Mesodermal cell (in vitro differentiated cells): ENCODE measurements around the gene CAPN13.

Experiments used
- H3K27ac ChIP-seq: 2 replicates; pipeline ENCODE4 v1.7.0; 2013; ENCODE audit warnings: mild to moderate bottlenecking, low read depth, low read length, moderate library complexity; ENCODE audit not compliant: severe bottlenecking
- H3K36me3 ChIP-seq: 2 replicates; pipeline ENCODE4 v1.7.1; 2013; ENCODE audit warnings: mild to moderate bottlenecking, low read length, moderate library complexity; ENCODE audit not compliant: control insufficient read depth, insufficient read depth
- H3K4me1 ChIP-seq: one replicate; pipeline ENCODE4 v1.7.1; 2013; ENCODE audit warnings: mild to moderate bottlenecking, low read length; ENCODE audit not compliant: insufficient read depth, control insufficient read depth, poor library complexity, severe bottlenecking
- H3K4me3 ChIP-seq: 2 replicates; pipeline ENCODE4 v1.7.0; 2013; ENCODE audit warnings: low read length, control low read depth, mild to moderate bottlenecking; ENCODE audit not compliant: insufficient read depth, poor library complexity, severe bottlenecking; ENCODE audit errors: extremely low read depth
- H3K9me3 ChIP-seq: 2 replicates; pipeline ENCODE4 v1.7.1; 2013; ENCODE audit warnings: mild to moderate bottlenecking, low read length, moderate library complexity; ENCODE audit not compliant: control insufficient read depth
- whole genome bisulfite sequencing, 2 experiments: methylation state at CpG; one replicate each; pipeline ENCODE4 v1.1.5; 2013; ENCODE audit warnings: missing lambda C conversion rate in 2 of 2; ENCODE audit not compliant: insufficient coverage in 2 of 2; 5-methylcytosine and 5-hydroxymethylcytosine counted together

The CAPN13 gene

DNA sequence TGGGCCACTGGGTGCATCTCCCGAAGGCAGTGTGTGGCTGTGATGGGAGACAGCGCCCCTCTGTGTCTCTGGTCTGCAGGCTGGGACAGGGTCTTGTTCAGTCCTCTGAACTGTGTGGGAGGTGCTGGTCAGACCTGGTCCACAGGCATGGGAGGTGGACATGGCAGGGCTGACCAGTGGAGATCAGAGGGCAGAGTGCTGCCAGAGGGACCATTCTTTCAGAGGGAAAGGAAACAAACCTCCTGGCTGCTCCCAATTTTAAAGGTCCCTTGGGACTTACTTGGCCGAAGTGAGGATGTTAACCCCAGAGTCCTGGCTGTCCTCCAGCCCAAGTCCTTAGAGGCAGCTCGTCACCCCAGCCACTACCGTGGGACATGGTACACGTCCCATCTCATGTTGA lies 4.0 kb downstream of the CAPN13 start:
- 86 to 94% methylated on average over 6 of the region's 6 CpGs for WGBS, 2 experiments
- Histone ChIP-seq H3K27ac (no peak overlapping the region), H3K9me3 (no peaks in the 10 kb centered on the region), H3K4me3 (no peak overlapping the region), H3K36me3 (no peaks in the 10 kb centered on the region), H3K4me1 (no peaks in the 10 kb centered on the region)

DNA sequence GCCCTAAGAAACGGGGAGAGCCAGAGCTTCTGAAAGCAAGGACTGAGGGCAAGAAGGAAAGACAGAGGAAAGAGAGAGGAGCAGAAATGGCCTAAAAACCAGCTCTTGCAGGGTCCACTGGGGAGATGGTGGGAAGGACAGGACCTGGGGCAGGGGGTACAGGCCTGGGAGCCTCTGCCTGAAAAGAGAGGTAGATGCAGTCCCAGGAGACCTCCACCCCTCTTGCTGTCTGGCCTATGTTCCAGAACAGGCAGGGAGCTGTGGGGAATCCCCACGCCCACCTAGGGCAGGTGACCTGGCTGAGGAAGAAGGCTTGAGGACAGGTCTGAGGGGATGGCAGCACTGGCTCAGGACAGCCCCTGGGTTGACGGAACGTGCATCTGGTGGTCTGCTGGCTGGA lies 4.6 kb downstream of the CAPN13 start:
- WGBS, 2 experiments, result 88 to 89% methylated on average over 1 to 3 of the region's 4 CpGs
- no peaks in the 10 kb centered on the region for H3K4me1 ChIP-seq
- no peaks in the 10 kb centered on the region for H3K36me3 ChIP-seq
- H3K27ac ChIP-seq, result no peak overlapping the region
- no peaks in the 10 kb centered on the region for H3K9me3 ChIP-seq
- H3K4me3 ChIP-seq, result no peak overlapping the region

DNA sequence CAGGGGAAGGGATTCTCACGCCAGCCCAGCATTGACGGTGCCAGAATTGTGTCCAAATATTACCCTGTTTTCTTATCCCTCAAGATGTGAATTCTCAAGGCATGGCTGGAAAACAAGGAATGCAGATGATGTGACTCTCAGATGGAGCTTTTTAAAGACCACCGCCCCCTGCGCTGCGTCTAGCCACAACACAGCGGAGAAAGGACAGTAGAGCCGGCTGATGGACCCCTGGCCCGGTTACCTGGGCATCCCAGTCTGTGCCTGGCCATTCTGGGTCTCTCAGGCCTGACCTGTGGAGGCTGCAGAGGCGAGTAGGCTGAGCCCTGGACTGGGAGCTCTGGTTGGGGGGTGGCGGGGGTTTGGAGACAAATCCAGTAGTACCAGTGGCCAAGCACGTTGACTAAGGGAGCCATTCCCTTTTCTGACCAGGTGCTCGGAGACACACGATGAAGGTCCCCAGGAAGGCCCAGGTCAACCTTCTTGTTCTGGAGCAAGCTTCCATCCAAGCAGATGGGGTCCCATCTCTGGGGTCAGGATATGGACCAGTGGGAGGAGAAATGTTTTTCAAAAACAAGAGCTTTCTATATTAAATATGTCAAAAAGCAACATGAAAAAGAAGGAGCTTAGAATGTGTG lies 5.3 kb downstream of the CAPN13 start:
- Histone ChIP-seq H3K36me3 (no peaks in the 10 kb centered on the region), H3K27ac (no peak overlapping the region), H3K4me1 (no peaks in the 10 kb centered on the region), H3K9me3 (no peaks in the 10 kb centered on the region), H3K4me3 (no peak overlapping the region)
- 92 to 94% methylated on average over 10 to 11 of the region's 13 CpGs for WGBS, 2 experiments

DNA sequence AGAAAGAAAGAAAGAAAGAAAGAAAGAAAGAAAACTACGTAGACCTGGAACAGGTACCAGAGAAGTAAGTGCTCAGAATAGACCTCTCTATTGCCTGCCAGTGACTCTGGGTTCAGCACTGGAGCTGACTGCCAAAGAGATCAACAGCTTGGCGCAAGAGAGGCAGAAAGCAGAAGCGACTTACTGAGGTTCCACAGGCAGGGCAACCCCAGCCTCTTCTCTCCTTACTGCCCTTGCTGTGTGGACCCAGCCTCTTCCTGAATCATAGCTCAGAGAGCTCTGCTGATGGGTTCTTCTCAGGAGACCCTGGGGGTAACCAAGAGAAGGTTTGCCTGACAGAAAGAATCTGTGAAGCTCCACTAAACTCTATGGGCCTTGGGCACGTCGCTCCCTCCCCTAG lies 7.1 kb downstream of the CAPN13 start:
- no peak overlapping the region for H3K4me3 ChIP-seq
- WGBS, 2 experiments, result 78 to 90% methylated on average over 2 to 5 of the region's 5 CpGs
- no peak overlapping the region for H3K27ac ChIP-seq
- H3K36me3 ChIP-seq, result no peaks in the 10 kb centered on the region
- H3K9me3 ChIP-seq, result no peaks in the 10 kb centered on the region
- no peaks in the 10 kb centered on the region for H3K4me1 ChIP-seq

DNA sequence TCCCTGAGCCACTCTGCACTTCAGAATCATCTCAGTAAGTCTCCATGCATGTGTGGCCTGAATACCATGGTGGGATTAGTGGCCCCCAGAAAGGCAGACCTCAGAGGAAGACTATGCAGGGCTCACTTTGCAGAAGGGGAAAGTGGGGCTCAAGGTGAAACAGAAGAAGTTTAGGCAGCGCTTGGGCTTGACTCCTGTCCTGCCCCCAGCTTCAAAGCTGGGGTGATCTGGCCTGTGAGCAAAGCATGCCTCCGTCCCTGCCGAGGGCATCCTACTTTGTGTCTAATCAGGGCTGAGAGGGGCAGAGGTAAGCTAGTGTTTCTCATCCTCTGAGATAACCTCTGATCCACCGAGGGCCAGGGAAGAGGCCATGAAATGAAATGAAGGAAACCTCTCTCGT lies 7.9 kb downstream of the CAPN13 start:
- Histone ChIP-seq H3K9me3 (no peaks in the 10 kb centered on the region), H3K4me3 (no peak overlapping the region), H3K27ac (no peak overlapping the region), H3K4me1 (no peaks in the 10 kb centered on the region), H3K36me3 (no peaks in the 10 kb centered on the region)
- 73 to 84% methylated on average over 5 of the region's 5 CpGs for WGBS, 2 experiments

- H3K9me3 ChIP-seq, result no peaks in the 10 kb centered on the region
- no peaks in the 10 kb centered on the region for H3K36me3 ChIP-seq
- H3K27ac ChIP-seq, result no peak overlapping the region
- WGBS, 2 experiments, result 70% methylated on average over 3 of the region's 6 CpGs; no CpG with 5 or more reads in 1 of the 2 experiments
- H3K4me1 ChIP-seq, result no peaks in the 10 kb centered on the region
- H3K4me3 ChIP-seq, result no peak overlapping the region
These were observed 8.7 kb downstream of the CAPN13 start for GRCh38 chr2:30798536-30798991.

DNA sequence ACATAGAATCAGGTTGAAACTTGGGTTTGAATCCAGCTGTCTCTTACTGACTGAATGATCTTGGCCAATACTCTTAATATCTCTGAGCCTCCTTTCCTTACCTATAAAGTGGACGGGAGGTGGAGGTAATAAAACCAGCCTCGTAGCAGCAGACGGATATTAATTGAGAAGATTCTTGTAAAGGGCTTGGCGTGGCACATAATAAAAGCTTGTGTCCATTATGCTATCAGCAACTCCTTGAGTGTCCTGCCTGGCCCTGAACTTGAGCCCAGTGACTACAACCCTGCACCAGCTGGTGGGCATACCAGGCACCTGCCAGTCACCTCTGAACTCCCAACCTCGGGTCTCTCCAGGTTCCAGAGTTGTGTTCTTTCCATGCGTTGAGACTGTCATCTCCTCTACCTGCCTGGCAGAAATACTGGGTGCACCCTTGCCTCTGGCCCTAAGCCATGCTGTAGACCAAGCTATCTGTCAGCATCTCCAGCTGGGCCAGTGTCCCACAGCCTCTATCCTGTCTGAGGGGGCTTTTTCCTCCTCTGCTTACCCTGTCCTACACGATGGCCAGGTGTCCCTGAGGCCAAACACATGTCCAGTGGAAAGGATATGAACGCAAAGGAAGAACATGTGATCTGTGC lies 9.7 kb downstream of the CAPN13 start:
- H3K4me3 ChIP-seq, result no peak overlapping the region
- H3K27ac ChIP-seq, result no peak overlapping the region
- H3K4me1 ChIP-seq, result no peaks in the 10 kb centered on the region
- H3K36me3 ChIP-seq, result no peaks in the 10 kb centered on the region
- H3K9me3 ChIP-seq, result no peaks in the 10 kb centered on the region
- 94 to 100% methylated on average over 5 to 6 of the region's 8 CpGs for WGBS, 2 experiments

- Histone ChIP-seq H3K9me3 (no peaks in the 10 kb centered on the region), H3K4me1 (no peaks in the 10 kb centered on the region), H3K4me3 (no peak overlapping the region), H3K36me3 (no peaks in the 10 kb centered on the region), H3K27ac (no peak overlapping the region)
- WGBS, 2 experiments, result 64 to 89% methylated on average over 2 to 3 of the region's 4 CpGs
These were observed 10.5 kb downstream of the CAPN13 start for GRCh38 chr2:30796699-30797098.

GRCh38 chr2:30792521-30792920 lies 14.7 kb downstream of the CAPN13 start:
- Histone ChIP-seq H3K4me3 (no peak overlapping the region), H3K9me3 (no peaks in the 10 kb centered on the region), H3K36me3 (no peaks in the 10 kb centered on the region), H3K27ac (no peak overlapping the region), H3K4me1 (peaks cover 5% of the 10 kb centered on the region)
- WGBS, 2 experiments, result 83% methylated on average over 1 of the region's 4 CpGs; no CpG with 5 or more reads in 1 of the 2 experiments

DNA sequence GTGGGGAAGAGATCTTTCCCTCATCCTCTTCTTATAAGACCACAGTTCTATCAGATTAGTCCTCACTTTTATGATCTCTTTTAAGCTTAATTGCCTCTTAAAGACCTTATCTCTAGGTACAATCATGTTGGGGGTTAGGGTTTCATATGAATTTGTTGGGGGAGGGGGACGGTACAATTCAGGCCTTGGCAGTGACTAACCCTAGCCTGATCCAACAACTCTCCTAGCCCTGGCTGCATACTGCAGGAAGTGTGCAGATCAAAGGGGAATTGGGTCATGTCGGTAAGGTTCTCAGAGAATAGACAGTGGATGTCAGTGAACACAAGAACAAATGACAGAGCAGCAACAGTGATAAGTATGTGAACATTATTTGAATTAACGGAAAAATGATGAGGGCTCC lies 16.4 kb downstream of the CAPN13 start:
- Histone ChIP-seq H3K27ac (no peak overlapping the region), H3K4me1 (peaks cover 5% of the 10 kb centered on the region)
- WGBS, 2 experiments, result 87 to 100% methylated on average over 2 of the region's 3 CpGs

DNA sequence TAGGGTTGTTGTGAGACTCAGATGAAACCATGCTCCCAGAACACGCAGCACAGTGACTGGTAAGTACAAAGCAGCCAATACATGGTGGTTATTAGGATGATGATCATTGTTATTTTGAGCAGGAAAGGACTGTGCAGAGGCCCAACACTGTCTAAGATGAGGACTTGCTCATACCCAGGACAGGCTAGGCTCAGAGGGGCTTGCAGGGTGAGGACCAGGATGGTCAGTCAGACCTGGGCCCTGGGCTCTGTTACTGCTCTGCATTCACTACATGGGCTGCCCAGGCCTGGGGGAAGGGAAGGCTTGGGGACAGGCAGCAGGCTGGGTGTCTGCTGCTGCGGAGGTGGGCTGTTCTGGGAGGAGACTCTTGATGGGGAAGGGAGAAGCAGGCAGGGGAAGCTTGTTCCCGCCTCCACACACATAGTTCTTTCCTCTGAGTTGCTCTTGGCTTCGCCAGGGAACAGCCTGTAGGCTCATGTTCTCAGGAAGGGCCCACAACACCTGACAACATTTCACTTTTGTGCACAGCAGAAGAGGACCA lies 17.5 kb downstream of the CAPN13 start:
- H3K4me1 ChIP-seq, result peaks cover 5% of the 10 kb centered on the region
- H3K9me3 ChIP-seq, result no peaks in the 10 kb centered on the region
- H3K4me3 ChIP-seq, result no peak overlapping the region
- 75 to 80% methylated on average over 1 to 2 of the region's 4 CpGs for WGBS, 2 experiments
- no peak overlapping the region for H3K27ac ChIP-seq
- no peaks in the 10 kb centered on the region for H3K36me3 ChIP-seq

More for the DNA sequence above, 16.4 kb downstream of the CAPN13 start:
- Histone ChIP-seq H3K4me3 (no peak overlapping the region), H3K36me3 (no peaks in the 10 kb centered on the region), H3K9me3 (no peaks in the 10 kb centered on the region)
